H9 (cell line): Measurements from ENCODE around the gene GBA2. TPM values are rescaled to one million over a fixed set of nuclear protein-coding genes. Genes with fewer than 3 reads are reported as not detected.

Source experiments
- DNase-seq: peaks from one replicate; pipeline ENCODE4 v3.0.0-alpha.2; 2017
- H2AFZ ChIP-seq: one replicate; pipeline ENCODE4 v1.6.1; 2013; ENCODE audit warnings: mild to moderate bottlenecking, low read length, control low read depth, moderate library complexity
- H2AK5ac ChIP-seq: 2 replicates; pipeline ENCODE4 v1.6.1; 2013; ENCODE audit warnings: low read length, control low read depth, mixed read lengths; ENCODE audit not compliant: insufficient read length
- H2BK120ac ChIP-seq: one replicate; pipeline ENCODE4 v1.6.1; 2013; ENCODE audit warnings: low read depth, mild to moderate bottlenecking, low read length, control low read depth, inconsistent platforms; ENCODE audit not compliant: poor library complexity, severe bottlenecking
- H2BK12ac ChIP-seq: 2 replicates; pipeline ENCODE4 v1.6.1; 2013; ENCODE audit warnings: low read length, control low read depth, mixed read lengths, low read depth; ENCODE audit not compliant: insufficient read length
- H2BK15ac ChIP-seq: 2 replicates; pipeline ENCODE4 v1.6.1; 2013; ENCODE audit warnings: low read depth, low read length, control low read depth
- H2BK20ac ChIP-seq: one replicate; pipeline ENCODE4 v1.6.1; 2013; ENCODE audit warnings: low read depth, mild to moderate bottlenecking, low read length, control low read depth, inconsistent platforms; ENCODE audit not compliant: poor library complexity, severe bottlenecking
- H2BK5ac ChIP-seq: 2 replicates; pipeline ENCODE4 v1.6.1; 2013; ENCODE audit warnings: low read length, control low read depth, mixed read lengths; ENCODE audit not compliant: insufficient read length
- H3K14ac ChIP-seq: 2 replicates; pipeline ENCODE4 v1.6.1; 2013; ENCODE audit warnings: low read length, control low read depth; ENCODE audit not compliant: insufficient read depth
- H3K18ac ChIP-seq: 2 replicates; pipeline ENCODE4 v1.6.1; 2013; ENCODE audit warnings: low read depth, mild to moderate bottlenecking, mixed read lengths, low read length, control low read depth; ENCODE audit not compliant: insufficient read length
- H3K23ac ChIP-seq: 2 replicates; pipeline ENCODE4 v1.6.1; 2013; ENCODE audit warnings: low read length, control low read depth, mixed read lengths, low read depth; ENCODE audit not compliant: insufficient read length
- H3K23me2 ChIP-seq: 2 replicates; pipeline ENCODE4 v1.6.1; 2013; ENCODE audit warnings: low read depth, mild to moderate bottlenecking, mixed read lengths, low read length, control low read depth; ENCODE audit not compliant: insufficient read length, poor library complexity, severe bottlenecking
- H3K27ac ChIP-seq: 2 replicates; pipeline ENCODE4 v1.5.1; 2013; ENCODE audit warnings: low read length, control low read depth, mixed read lengths, low read depth; ENCODE audit not compliant: insufficient read length
- H3K27me3 ChIP-seq: 2 replicates; pipeline ENCODE4 v1.6.1; 2013; ENCODE audit warnings: low read length, control low read depth, inconsistent platforms; ENCODE audit not compliant: insufficient read depth
- H3K4ac ChIP-seq: 2 replicates; pipeline ENCODE4 v1.6.1; 2013; ENCODE audit warnings: low read depth, mild to moderate bottlenecking, control low read depth, inconsistent platforms, low read length, moderate library complexity
- H3K4me1 ChIP-seq: 2 replicates; pipeline ENCODE4 v1.6.1; 2013; ENCODE audit warnings: low read length, control low read depth, inconsistent platforms; ENCODE audit not compliant: insufficient read depth
- H3K4me2 ChIP-seq: 2 replicates; pipeline ENCODE4 v1.6.1; 2013; ENCODE audit warnings: low read length, control low read depth, mixed read lengths; ENCODE audit not compliant: insufficient read length, insufficient read depth
- H3K56ac ChIP-seq: 2 replicates; pipeline ENCODE4 v1.6.1; 2013; ENCODE audit warnings: low read depth, mild to moderate bottlenecking, mixed read lengths, low read length, control low read depth; ENCODE audit not compliant: insufficient read length
- H3K79me1 ChIP-seq: 2 replicates; pipeline ENCODE4 v1.6.1; 2013; ENCODE audit warnings: low read depth, mild to moderate bottlenecking, moderate library complexity, low read length, control low read depth, inconsistent platforms; ENCODE audit not compliant: insufficient read depth, poor library complexity, severe bottlenecking
- H3K79me2 ChIP-seq: 2 replicates; pipeline ENCODE4 v1.6.1; 2013; ENCODE audit warnings: low read length, control low read depth, inconsistent platforms; ENCODE audit not compliant: insufficient read depth
- H3K9ac ChIP-seq: 2 replicates; pipeline ENCODE4 v1.6.1; 2013; ENCODE audit warnings: low read length, control low read depth, mixed read lengths; ENCODE audit not compliant: insufficient read length; ENCODE audit errors: extremely low read depth
- H3K9me3 ChIP-seq: one replicate; pipeline ENCODE4 v1.6.1; 2013; ENCODE audit warnings: low read depth, low read length, inconsistent platforms; ENCODE audit not compliant: control insufficient read depth
- H3T11ph ChIP-seq: one replicate; pipeline ENCODE4 v1.6.1; 2013; ENCODE audit warnings: mild to moderate bottlenecking, low read length, control low read depth, inconsistent platforms
- H4K20me1 ChIP-seq: one replicate; pipeline ENCODE4 v1.6.1; 2013; ENCODE audit not compliant: control insufficient read depth, insufficient read length, insufficient read depth
- H4K5ac ChIP-seq: 2 replicates; pipeline ENCODE4 v1.6.1; 2013; ENCODE audit warnings: low read depth, mild to moderate bottlenecking, mixed read lengths, low read length, control low read depth; ENCODE audit not compliant: insufficient read length
- H4K8ac ChIP-seq: replicated peaks from 2 replicates; pipeline ENCODE4 v1.6.1; 2013; ENCODE audit warnings: low read length, control low read depth, mixed read lengths, low read depth; ENCODE audit not compliant: insufficient read length
- H4K91ac ChIP-seq: 2 replicates; pipeline ENCODE4 v1.6.1; 2013; ENCODE audit warnings: low read depth, mild to moderate bottlenecking, moderate library complexity, mixed read lengths, low read length, control low read depth; ENCODE audit not compliant: insufficient read length
- H3K27ac Mint-ChIP-seq, 3 experiments: 2 replicates in 2 of 3; 3 replicates in 1 of 3; pipeline ENCODE4 v1.8.0; 2020 to 2021; ENCODE audit warnings: mixed read lengths in 3 of 3, mild to moderate bottlenecking in 1 of 3, moderate library complexity in 1 of 3
- H3K27me3 Mint-ChIP-seq: 2 replicates; pipeline ENCODE4 v1.8.0; 2021; ENCODE audit warnings: low read depth, mild to moderate bottlenecking, moderate library complexity, mixed read lengths
- H3K36me3 Mint-ChIP-seq, 3 experiments: 2 replicates in 2 of 3; 3 replicates in 1 of 3; pipeline ENCODE4 v1.8.0; 2020 to 2021; ENCODE audit warnings: low read depth in 3 of 3, mixed read lengths in 3 of 3; ENCODE audit not compliant: insufficient read depth in 1 of 3
- H3K4me1 Mint-ChIP-seq, 2 experiments: 2 replicates each; pipeline ENCODE4 v1.8.0; 2020; ENCODE audit warnings: mixed read lengths in 2 of 2
- H3K4me3 Mint-ChIP-seq, 2 experiments: 2 replicates in 1 of 2; 3 replicates in 1 of 2; pipeline ENCODE4 v1.8.0; 2020 to 2021; ENCODE audit warnings: mild to moderate bottlenecking in 2 of 2, mixed read lengths in 2 of 2, moderate library complexity in 1 of 2
- H3K9me3 Mint-ChIP-seq, 2 experiments: 2 replicates in 1 of 2; 3 replicates in 1 of 2; pipeline ENCODE4 v1.8.0; 2020; ENCODE audit warnings: mild to moderate bottlenecking in 2 of 2, mixed read lengths in 2 of 2, moderate library complexity in 1 of 2
- CTCF ChIP-seq: fragments of 200-600 bp; sonication (generic); conservative IDR thresholded peaks from 3 replicates; pipeline ENCODE4 v1.8.0; 2021; ENCODE audit warnings: antibody characterized with exemption, mild to moderate bottlenecking
- WGBS: extraction: QIAGEN DNeasy Blood & Tissue Kit; methylation state at CpG from one replicate; pipeline ENCODE4 v1.1.7; 2013; ENCODE audit warnings: missing lambda C conversion rate, low lambda C conversion rate, mixed read lengths; ENCODE audit not compliant: insufficient read length; ENCODE audit errors: extremely low coverage; 5-methylcytosine and 5-hydroxymethylcytosine counted together
- total RNA-seq: library from RNA; stranded (reverse); gene quantifications from 2 replicates; pipeline ENCODE4 v1.2.1, GENCODE V29; 2021

The GBA2 gene
- total RNA-seq, 1 experiment from 2014 or later, result 103 TPM

GRCh38 chr9:35725362-35725761 lies 23.7 kb downstream of the GBA2 start:
- H3K23ac ChIP-seq, result no peak overlapping the region
- no CpG with 5 or more reads among the region's 11 CpGs for WGBS
- Mint-ChIP-seq H3K36me3 (peaks cover 22 to 53% (median 40%) of the 10 kb centered on the region in 3 experiments; a peak in 6 of 7 replicates), H3K4me1 (no peaks in the 10 kb centered on the region; a peak in 2 of 4 replicates), H3K9me3 (no peaks in the 10 kb centered on the region), H3K4me3 (no peak overlapping the region), H3K27ac (no peak overlapping the region; a peak in 1 of 7 replicates), H3K27me3 (no peaks in the 10 kb centered on the region)
- DNase-seq, result no peak
- H3K18ac ChIP-seq, result no peak overlapping the region
- H3K27me3 ChIP-seq, result no peaks in the 10 kb centered on the region
- peaks cover 1% of the 10 kb centered on the region for H3K79me2 ChIP-seq
- H2BK120ac ChIP-seq, result no peak overlapping the region
- H4K20me1 ChIP-seq, result no peaks in the 10 kb centered on the region
- no peak overlapping the region for H2BK5ac ChIP-seq
- H4K91ac ChIP-seq, result no peak overlapping the region
- H3K4me2 ChIP-seq, result no peak overlapping the region
- H3K9ac ChIP-seq, result no peak overlapping the region
- no peak overlapping the region for H2BK15ac ChIP-seq
- H3K14ac ChIP-seq, result no peak overlapping the region
- no peak overlapping the region for H3T11ph ChIP-seq
- no peaks in the 10 kb centered on the region for H3K9me3 ChIP-seq
- H2AFZ ChIP-seq, result no peak overlapping the region
- H2BK20ac ChIP-seq, result no peak overlapping the region
- no peak overlapping the region for H3K27ac ChIP-seq
- no peak overlapping the region for H3K56ac ChIP-seq
- H3K4ac ChIP-seq, result no peak overlapping the region
- no peaks in the 10 kb centered on the region for H3K79me1 ChIP-seq
- H4K5ac ChIP-seq, result no peak overlapping the region
- H3K4me1 ChIP-seq, result peaks cover 22% of the 10 kb centered on the region; the same call in 1 of the 2 replicates
- H2AK5ac ChIP-seq, result no peak overlapping the region
- peak; percentile 31; the same call in 2 of the 3 replicates for TF ChIP-seq CTCF
- H2BK12ac ChIP-seq, result no peak overlapping the region
- H3K23me2 ChIP-seq, result no peaks in the 10 kb centered on the region
- H4K8ac ChIP-seq, result no peak overlapping the region
